Gastrocnemius medialis (tissue), 4 donors: ENCODE measurements around the gene HIBCH. TPM values are rescaled to one million over a fixed set of nuclear protein-coding genes. Genes with fewer than 3 reads are reported as not detected.

Experiments
- ATAC-seq, 2 donors: fragments of 150-250 bp; one replicate each; pipeline ENCODE4 v1.9.1; 2016
- DNase-seq, 2 donors: peaks; one replicate each; pipeline ENCODE4 v3.0.0-alpha.2; 2019
- H3K27ac ChIP-seq, 4 donors: fragments of 200-600 bp; sonication (generic); 1 replicate in 1 of 4; 2 replicates in 3 of 4; pipeline ENCODE4 v1.5.1; 2016 to 2018; ENCODE audit warnings: mild to moderate bottlenecking in 2 of 4, moderate library complexity in 1 of 4
- H3K27me3 ChIP-seq, 3 donors: fragments of 200-600 bp; sonication (generic) in 2 of 3; 1 replicate in 1 of 3; 2 replicates in 2 of 3; pipeline versions ENCODE4 v1.5.1 to v1.6.0; 2016 to 2019; ENCODE audit warnings: mild to moderate bottlenecking in 1 of 3, moderate library complexity in 1 of 3
- H3K36me3 ChIP-seq, 2 donors: fragments of 200-600 bp; sonication (generic) in 1 of 2; one replicate each; pipeline ENCODE4 v1.5.1; 2017 to 2018
- H3K4me1 ChIP-seq, 2 donors: fragments of 200-600 bp; sonication (generic) in 1 of 2; one replicate each; pipeline ENCODE4 v1.5.1; 2016 to 2017; ENCODE audit warnings: mild to moderate bottlenecking in 2 of 2
- H3K4me3 ChIP-seq, 4 donors: fragments of 200-600 bp; sonication (generic) in 3 of 4; 1 replicate in 1 of 4; 2 replicates in 3 of 4; pipeline ENCODE4 v1.5.1; 2016 to 2019; ENCODE audit warnings: mild to moderate bottlenecking in 2 of 4
- H3K9me3 ChIP-seq, 3 donors: fragments of 200-600 bp; sonication (generic) in 2 of 3; 1 replicate in 1 of 3; 2 replicates in 2 of 3; pipeline ENCODE4 v1.5.1; 2016 to 2019
- CTCF ChIP-seq, 5 experiments: fragments of 450-650 bp in 3 of 5; fragments of 200-600 bp in 2 of 5; sonication (generic) in 2 of 5; IDR thresholded peaks in 4 of 5; conservative IDR thresholded peaks in 1 of 5; 1 replicate in 4 of 5; 2 replicates in 1 of 5; pipeline ENCODE4 v1.5.1; 2016 to 2019; ENCODE audit warnings: antibody characterized with exemption in 5 of 5, mild to moderate bottlenecking in 3 of 5, moderate library complexity in 3 of 5
- POLR2A ChIP-seq, 2 donors: fragments of 450-650 bp; IDR thresholded peaks; one replicate each; pipeline ENCODE4 v1.6.1; 2017; ENCODE audit warnings: antibody characterized with exemption in 2 of 2, mild to moderate bottlenecking in 2 of 2, moderate library complexity in 2 of 2
- in situ Hi-C, 4 donors: fragments of 200-750 bp; cut with MboI; loops; one replicate each; pipeline versions ENCODE4 v1.15.0 to v1.8.0; 2017; ENCODE audit warnings: low sequenced_read_pairs in 4 of 4
- intact Hi-C: fragments of 100-400 bp; cut with DNase I; formaldehyde crosslinking; loops from one replicate; pipeline ENCODE4 v1.15.1; 2023; ENCODE audit warnings: low total_unique reads
- total RNA-seq, 4 donors: library from RNA; depleted of rRNA; stranded (reverse); fragments of >200 nt; gene quantifications; one replicate each; pipeline versions ENCODE4 v1.1.0 to v1.2.3, GENCODE V29; 2016

HIBCH gene
- total RNA-seq, 4 donors from 2014 or later, result 3.7 to 20.1 (median 10.6) TPM

- ATAC-seq (peak; percentile 60 to 65), DNase-seq (no peak)
- Histone ChIP-seq H3K27me3 (no peaks in the 10 kb centered on the region), H3K4me3 (no peak overlapping the region), H3K9me3 (no peaks in the 10 kb centered on the region), H3K4me1 (peaks cover 25 to 36% of the 10 kb centered on the region in 2 donors), H3K27ac (peak overlapping the region; percentile 29 to 72 (median 58)), H3K36me3 (peaks cover 0 to 3% of the 10 kb centered on the region in 2 donors)
- intact Hi-C loops (no loop called here), in situ Hi-C loops (loop anchor here in 1 of 4 donors (25.0 kb wide), 1 partner anchor 266 kb away; no protein-coding TSS in a partner anchor)
- TF ChIP-seq POLR2A (IDR thresholded peaks at IDR 0.05), result no peak
- no peak for TF ChIP-seq CTCF (IDR thresholded peaks at IDR 0.05 in 4 of 5, conservative IDR thresholded peaks at IDR 0.05 in 1 of 5)
These were observed 33.3 kb upstream of the HIBCH start for GRCh38 chr2:190352668-190353536.

GRCh38 chr2:190351955-190352354 lies 32.3 kb upstream of the HIBCH start:
- H3K4me3 ChIP-seq, result no peak overlapping the region

GRCh38 chr2:190350371-190350770 lies 30.7 kb upstream of the HIBCH start:
- no peak for ATAC-seq
- H3K4me1 ChIP-seq, result peaks cover 31 to 32% of the 10 kb centered on the region in 2 donors
- no peak overlapping the region for H3K4me3 ChIP-seq
- no peaks in the 10 kb centered on the region for H3K27me3 ChIP-seq
- TF ChIP-seq POLR2A (IDR thresholded peaks at IDR 0.05), result no peak
- no peak for TF ChIP-seq CTCF (IDR thresholded peaks at IDR 0.05 in 4 of 5, conservative IDR thresholded peaks at IDR 0.05 in 1 of 5)
- in situ Hi-C loops, result loop anchor here in 1 of 4 donors (25.0 kb wide), 1 partner anchor 263 kb away; no protein-coding TSS in a partner anchor
- intact Hi-C loops, result no loop called here
- H3K9me3 ChIP-seq, result no peaks in the 10 kb centered on the region
- no peak overlapping the region for H3K27ac ChIP-seq
- no peak for DNase-seq
- H3K36me3 ChIP-seq, result peaks cover 0 to 3% of the 10 kb centered on the region in 2 donors

More at GRCh38 chr2:190351955-190352354, 32.3 kb upstream of the HIBCH start:
- peaks cover 25 to 29% of the 10 kb centered on the region in 2 donors for H3K4me1 ChIP-seq
- peaks cover 0 to 3% of the 10 kb centered on the region in 2 donors for H3K36me3 ChIP-seq
- intact Hi-C loops, result no loop called here
- no peaks in the 10 kb centered on the region for H3K9me3 ChIP-seq
- no peak for TF ChIP-seq CTCF (IDR thresholded peaks at IDR 0.05 in 4 of 5, conservative IDR thresholded peaks at IDR 0.05 in 1 of 5)
- no peak for TF ChIP-seq POLR2A (IDR thresholded peaks at IDR 0.05)
- peak overlapping the region in 1 of 4 donors; percentile 72 for H3K27ac ChIP-seq
- DNase-seq (no peak), ATAC-seq (no peak)
- no peaks in the 10 kb centered on the region for H3K27me3 ChIP-seq
- in situ Hi-C loops, result loop anchor here in 1 of 4 donors (25.0 kb wide), 1 partner anchor 265 kb away; no protein-coding TSS in a partner anchor

GRCh38 chr2:190344276-190344827 lies 24.7 kb upstream of the HIBCH start:
- in situ Hi-C loops, result no loop called here
- H3K27ac ChIP-seq, result peak overlapping the region; percentile 77 to 90 (median 89)
- H3K4me1 ChIP-seq, result peaks cover 13 to 24% of the 10 kb centered on the region in 2 donors

More at GRCh38 chr2:190344276-190344827, 24.7 kb upstream of the HIBCH start:
- peak in 4 of 5 experiments; percentile 29 to 63 (median 44) for TF ChIP-seq CTCF (IDR thresholded peaks at IDR 0.05 in 4 of 5, conservative IDR thresholded peaks at IDR 0.05 in 1 of 5)
- no peak for TF ChIP-seq POLR2A (IDR thresholded peaks at IDR 0.05)
- DNase-seq (peak; percentile 51 to 68), ATAC-seq (peak; percentile 83 to 87)
- intact Hi-C loops, result loop anchor here (2.0 to 10.0 kb wide), 2 partner anchors 26 to 540 kb away; partner anchors contain the start of gene GLS
- Histone ChIP-seq H3K27me3 (no peaks in the 10 kb centered on the region), H3K9me3 (no peaks in the 10 kb centered on the region), H3K4me3 (peak overlapping the region; percentile 58 to 82 (median 72)), H3K36me3 (no peaks in the 10 kb centered on the region)
